Lower leg skin (tissue), 3 donors: Measurements from ENCODE around the gene MYCBP2.

ENCODE experiments used
- POLR2A ChIP-seq, 2 donors: fragments of 450-650 bp; IDR thresholded peaks; one replicate each; pipeline ENCODE4 v1.6.1; 2016 to 2017; ENCODE audit warnings: antibody characterized with exemption in 2 of 2, mild to moderate bottlenecking in 1 of 2, moderate library complexity in 1 of 2
- TF ChIP-seq, protein P1 (sequence below), 3 donors: fragments of 450-650 bp; IDR thresholded peaks; one replicate each; pipeline ENCODE4 v1.5.1; 2016; ENCODE audit warnings: antibody characterized with exemption in 3 of 3, mild to moderate bottlenecking in 3 of 3, moderate library complexity in 2 of 3

DNA sequence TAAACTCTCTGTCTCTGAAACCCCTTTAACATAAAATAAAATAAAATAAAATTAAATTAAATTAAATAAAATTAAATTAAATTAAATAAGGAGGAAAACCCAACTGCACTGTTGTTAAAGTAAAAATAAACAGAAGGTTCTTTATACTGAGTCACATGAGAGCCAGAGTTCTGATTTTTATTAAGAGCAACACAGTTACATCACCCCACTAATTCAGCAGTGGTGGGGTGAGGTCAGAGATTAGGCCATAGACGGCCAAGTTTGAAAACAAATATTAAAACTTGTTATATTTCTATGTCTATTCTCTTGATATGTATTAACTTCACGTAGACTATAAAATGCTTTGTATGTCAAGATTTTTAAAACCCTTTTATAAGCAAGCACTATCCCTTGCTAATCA lies 59.5 kb downstream of the MYCBP2 start:
- TF ChIP-seq POLR2A (IDR thresholded peaks at IDR 0.05) = no peak
- TF ChIP-seq, protein P1, sequence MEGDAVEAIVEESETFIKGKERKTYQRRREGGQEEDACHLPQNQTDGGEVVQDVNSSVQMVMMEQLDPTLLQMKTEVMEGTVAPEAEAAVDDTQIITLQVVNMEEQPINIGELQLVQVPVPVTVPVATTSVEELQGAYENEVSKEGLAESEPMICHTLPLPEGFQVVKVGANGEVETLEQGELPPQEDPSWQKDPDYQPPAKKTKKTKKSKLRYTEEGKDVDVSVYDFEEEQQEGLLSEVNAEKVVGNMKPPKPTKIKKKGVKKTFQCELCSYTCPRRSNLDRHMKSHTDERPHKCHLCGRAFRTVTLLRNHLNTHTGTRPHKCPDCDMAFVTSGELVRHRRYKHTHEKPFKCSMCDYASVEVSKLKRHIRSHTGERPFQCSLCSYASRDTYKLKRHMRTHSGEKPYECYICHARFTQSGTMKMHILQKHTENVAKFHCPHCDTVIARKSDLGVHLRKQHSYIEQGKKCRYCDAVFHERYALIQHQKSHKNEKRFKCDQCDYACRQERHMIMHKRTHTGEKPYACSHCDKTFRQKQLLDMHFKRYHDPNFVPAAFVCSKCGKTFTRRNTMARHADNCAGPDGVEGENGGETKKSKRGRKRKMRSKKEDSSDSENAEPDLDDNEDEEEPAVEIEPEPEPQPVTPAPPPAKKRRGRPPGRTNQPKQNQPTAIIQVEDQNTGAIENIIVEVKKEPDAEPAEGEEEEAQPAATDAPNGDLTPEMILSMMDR (IDR thresholded peaks at IDR 0.05) = no peak
